IMR-90 (cell line): ENCODE results near the gene RIC8B. TPM values are rescaled to one million over a fixed set of nuclear protein-coding genes. Genes with fewer than 3 reads are reported as not detected.

Experiments
- ATAC-seq: fragments of 200-7000 bp; cut with Tn5 transposase; 2 replicates; pipeline ENCODE4 v1.9.1; 2020; ENCODE audit warnings: low read depth, mild to moderate bottlenecking, moderate library complexity
- BruUV-seq: library from RNA; stranded (reverse); fragments of 400-500 nt; replicated peaks from 2 replicates; lab custom pipeline; 2021; lab: Mats Ljungman, UMichigan
- CTCF ChIA-PET: fragments of 300-600 bp; formaldehyde crosslinking; extraction: SDS; loops from one replicate; lab custom pipeline; 2021; ENCODE audit warnings: antibody characterized with exemption; lab: Yijun Ruan, JAX
- POLR2A ChIA-PET: fragments of 300-600 bp; sonication (Branson Sonifier 250); formaldehyde crosslinking; loops from one replicate; lab custom pipeline; 2022; ENCODE audit warnings: antibody characterized with exemption; ENCODE audit not compliant: unreplicated experiment; lab: Charles Lee
- DNase-seq: peaks from one replicate; pipeline ENCODE4 v3.0.0; 2013
- H2AFZ ChIP-seq: replicated peaks from 2 replicates; pipeline ENCODE3; 2013; ENCODE audit warnings: low read length, mild to moderate bottlenecking; ENCODE audit not compliant: poor library complexity
- H2AK5ac ChIP-seq: 2 replicates; pipeline ENCODE4 v1.6.1; 2013; ENCODE audit warnings: low read depth, low read length, inconsistent platforms
- H2AK9ac ChIP-seq: replicated peaks from 2 replicates; pipeline ENCODE3; 2013; ENCODE audit warnings: mild to moderate bottlenecking, low read depth, low read length, moderate library complexity; ENCODE audit not compliant: poor library complexity
- H2BK120ac ChIP-seq: 2 replicates; pipeline ENCODE4 v1.6.1; 2013; ENCODE audit warnings: low read depth, low read length, inconsistent platforms
- H2BK15ac ChIP-seq: 3 replicates; pipeline ENCODE4 v1.6.1; 2013; ENCODE audit warnings: low read depth, low read length, inconsistent platforms
- H2BK20ac ChIP-seq: 2 replicates; pipeline ENCODE4 v1.6.1; 2013; ENCODE audit warnings: low read depth, mild to moderate bottlenecking, inconsistent platforms, low read length, moderate library complexity
- H2BK5ac ChIP-seq: 2 replicates; pipeline ENCODE4 v1.6.1; 2013; ENCODE audit warnings: mild to moderate bottlenecking, low read depth, low read length, inconsistent platforms; ENCODE audit not compliant: poor library complexity, severe bottlenecking
- H3K14ac ChIP-seq: replicated peaks from 2 replicates; pipeline ENCODE4 v1.6.1; 2013; ENCODE audit warnings: low read depth, low read length, inconsistent platforms
- H3K18ac ChIP-seq: 2 replicates; pipeline ENCODE4 v1.6.1; 2013; ENCODE audit warnings: low read depth, low read length, control low read depth
- H3K23ac ChIP-seq: 2 replicates; pipeline ENCODE4 v1.6.1; 2013; ENCODE audit warnings: low read depth, low read length, inconsistent platforms
- H3K27ac ChIP-seq: 2 replicates; pipeline ENCODE4 v1.5.1; 2013; ENCODE audit warnings: mild to moderate bottlenecking, control low read depth, low read length; ENCODE audit not compliant: insufficient read depth
- H3K27me3 ChIP-seq: 2 replicates; pipeline ENCODE4 v1.6.1; 2013; ENCODE audit warnings: low read length; ENCODE audit not compliant: control insufficient read depth, insufficient read depth
- H3K36me3 ChIP-seq: 2 replicates; pipeline ENCODE4 v1.6.1; 2013; ENCODE audit warnings: low read length, mixed read lengths; ENCODE audit not compliant: control insufficient read depth, insufficient read depth
- H3K4ac ChIP-seq: 2 replicates; pipeline ENCODE4 v1.6.1; 2013; ENCODE audit warnings: low read depth, low read length, inconsistent platforms
- H3K4me1 ChIP-seq: 2 replicates; pipeline ENCODE4 v1.6.1; 2013; ENCODE audit warnings: low read length, mixed read lengths; ENCODE audit not compliant: control insufficient read depth, insufficient read depth
- H3K4me2 ChIP-seq: 2 replicates; pipeline ENCODE4 v1.6.1; 2013; ENCODE audit warnings: low read depth, mild to moderate bottlenecking, control low read depth, low read length, moderate library complexity
- H3K4me3 ChIP-seq: 2 replicates; pipeline ENCODE4 v1.5.1; 2013; ENCODE audit warnings: low read depth, mild to moderate bottlenecking, control low read depth, low read length, moderate library complexity; ENCODE audit not compliant: insufficient read depth
- H3K56ac ChIP-seq: 2 replicates; pipeline ENCODE4 v1.6.1; 2013; ENCODE audit warnings: low read length, inconsistent platforms; ENCODE audit not compliant: insufficient read depth; ENCODE audit errors: extremely low read depth
- H3K79me1 ChIP-seq, 2 experiments: 2 replicates each; pipeline ENCODE4 v1.6.1; 2013; ENCODE audit warnings: low read length in 2 of 2, inconsistent platforms in 1 of 2, low read depth in 1 of 2
- H3K9ac ChIP-seq: 2 replicates; pipeline ENCODE4 v1.6.1; 2013; ENCODE audit warnings: low read depth, low read length, control low read depth
- H3K9me1 ChIP-seq: 2 replicates; pipeline ENCODE4 v1.6.1; 2013; ENCODE audit warnings: low read length, inconsistent platforms; ENCODE audit not compliant: insufficient read depth
- H3K9me3 ChIP-seq: 2 replicates; pipeline ENCODE4 v1.6.1; 2013; ENCODE audit warnings: low read length; ENCODE audit not compliant: control insufficient read depth, insufficient read depth
- H4K20me1 ChIP-seq: 2 replicates; pipeline ENCODE4 v1.6.1; 2013; ENCODE audit warnings: low read length, inconsistent platforms; ENCODE audit not compliant: insufficient read depth
- H4K5ac ChIP-seq: 2 replicates; pipeline ENCODE4 v1.6.1; 2013; ENCODE audit warnings: mild to moderate bottlenecking, low read depth, low read length, control low read depth
- H4K8ac ChIP-seq, 2 experiments: 2 replicates each; pipeline ENCODE4 v1.6.1; 2013; ENCODE audit warnings: low read depth in 2 of 2, low read length in 2 of 2, control low read depth in 1 of 2, inconsistent platforms in 1 of 2
- H4K91ac ChIP-seq: 2 replicates; pipeline ENCODE4 v1.6.1; 2013; ENCODE audit warnings: low read depth, low read length, inconsistent platforms; ENCODE audit not compliant: insufficient read depth
- CHD1 ChIP-seq: IDR thresholded peaks from 2 replicates; pipeline ENCODE4 v1.6.1; 2012; ENCODE audit warnings: low read depth, low read length, improper control_type of control experiment
- MAFK ChIP-seq: IDR thresholded peaks from 2 replicates; pipeline ENCODE4 v1.6.1; 2012; ENCODE audit warnings: low read depth, low read length, improper control_type of control experiment
- POLR2A ChIP-seq: IDR thresholded peaks from 2 replicates; pipeline ENCODE4 v1.6.1; 2012; ENCODE audit warnings: mild to moderate bottlenecking, low read depth, low read length
- dilution Hi-C: fragments of 300-500 bp; cut with HindIII; formaldehyde crosslinking; loops from one replicate; pipeline ENCODE4 v1.14.3; 2018; ENCODE audit warnings: low sequenced_read_pairs; ENCODE audit not compliant: unreplicated experiment
- in situ Hi-C: fragments of 300-500 bp; cut with MboI; formaldehyde crosslinking; loops from 3 replicates; pipeline ENCODE4 v1.14.3; 2019; ENCODE audit warnings: low sequenced_read_pairs, inconsistent platforms, mixed read lengths
- intact Hi-C: fragments of 100-400 bp; cut with micrococcal nuclease; formaldehyde crosslinking; loops from 2 replicates; pipeline ENCODE4 v1.10.0; 2022
- polyA plus RNA-seq, 3 experiments: library from polyadenylated mRNA; depleted of rRNA; stranded (reverse); fragments of >200 nt; gene quantifications; 2 replicates each; pipeline ENCODE4 v1.2.3, GENCODE V29; 2012; ENCODE audit warnings: low replicate concordance in 1 of 3
- total RNA-seq: library from RNA; depleted of rRNA; stranded (reverse); fragments of >200 nt; gene quantifications from 2 replicates; pipeline ENCODE4 v1.2.3, GENCODE V29; 2012

Gene RIC8B
- total and polyA plus RNA-seq, 2 of the 4 experiments (the other 2 are of a cell fraction), result 5.5 to 19.5 TPM

GRCh38 chr12:106896603-106897002 is 122.1 kb downstream of the RIC8B start:
- H2BK20ac ChIP-seq, result no peak overlapping the region
- in situ Hi-C loops, result no loop called here
- H2AFZ ChIP-seq, result no peak overlapping the region
- ChIA-PET POLR2A (no interaction called here), CTCF (interaction anchor here (1.7 kb wide), 1 partner anchor 22 kb away, joined by 4 read pairs; no protein-coding TSS in a partner anchor)
- H3K14ac ChIP-seq, result no peak overlapping the region
- no peaks in the 10 kb centered on the region for H3K9me1 ChIP-seq
- no peaks in the 10 kb centered on the region for H4K20me1 ChIP-seq
- H3K9ac ChIP-seq, result no peak overlapping the region
- no peak overlapping the region for H3K4me3 ChIP-seq
- H3K27me3 ChIP-seq, result peaks cover 8% of the 10 kb centered on the region; the same call in 1 of the 2 replicates
- H3K79me1 ChIP-seq, result no peaks in the 10 kb centered on the region
- intact Hi-C loops, result no loop called here
- no peak overlapping the region for H2BK120ac ChIP-seq
- H3K56ac ChIP-seq, result no peak overlapping the region
- H2AK5ac ChIP-seq, result no peak overlapping the region
- DNase-seq (no peak), ATAC-seq (no peak)
- dilution Hi-C loops, result no loop called here
- H3K4ac ChIP-seq, result no peak overlapping the region
- no peak overlapping the region for H3K4me2 ChIP-seq
- H3K23ac ChIP-seq, result no peak overlapping the region
- no peak overlapping the region for H2BK15ac ChIP-seq
- BruUV-seq, result no TSS peak
- H3K27ac ChIP-seq, result no peak overlapping the region
- H3K9me3 ChIP-seq, result peaks cover 2% of the 10 kb centered on the region; the same call in 1 of the 2 replicates
- no peaks in the 10 kb centered on the region for H3K4me1 ChIP-seq
- H4K8ac ChIP-seq, result no peak overlapping the region
- H3K36me3 ChIP-seq, result no peaks in the 10 kb centered on the region
- no peak for TF ChIP-seq POLR2A
- no peak for TF ChIP-seq MAFK
- no peak for TF ChIP-seq CHD1
- H2BK5ac ChIP-seq, result no peak overlapping the region
- no peak overlapping the region for H2AK9ac ChIP-seq
- no peak overlapping the region for H4K91ac ChIP-seq
- H4K5ac ChIP-seq, result no peak overlapping the region
- no peak overlapping the region for H3K18ac ChIP-seq
